Colonic mucosa (tissue), 4 donors: Measurements from ENCODE around the gene RAD51B. TPM values are rescaled to one million over a fixed set of nuclear protein-coding genes. Genes with fewer than 3 reads are reported as not detected.

Experiments
- DNase-seq: peaks from one replicate; pipeline ENCODE4 v3.0.0-alpha.2; 2020
- H3K27ac ChIP-seq: fragments of 200-600 bp; one replicate; pipeline ENCODE4 v1.8.0; 2021
- H3K27me3 ChIP-seq: fragments of 200-600 bp; one replicate; pipeline ENCODE4 v1.8.0; 2021
- H3K36me3 ChIP-seq: fragments of 200-600 bp; one replicate; pipeline ENCODE4 v1.8.0; 2021
- H3K4me1 ChIP-seq: fragments of 200-600 bp; one replicate; pipeline ENCODE4 v1.8.0; 2021; ENCODE audit warnings: mild to moderate bottlenecking
- H3K4me3 ChIP-seq: fragments of 200-600 bp; one replicate; pipeline ENCODE4 v1.8.0; 2021
- H3K9ac ChIP-seq, 2 donors: one replicate each; pipeline ENCODE4 v1.7.0; 2013; ENCODE audit warnings: control low read depth in 2 of 2, low read depth in 2 of 2, low read length in 2 of 2
- H3K9me3 ChIP-seq: fragments of 200-600 bp; one replicate; pipeline ENCODE4 v1.8.0; 2021
- intact Hi-C: fragments of 100-400 bp; cut with DNase I; formaldehyde crosslinking; loops from one replicate; pipeline ENCODE4 v1.14.1; 2022
- total RNA-seq, 2 donors: library from RNA; stranded (reverse); fragmentation: NEBNext Ultra II Directional in 1 of 2; extraction: Animal tissue kit (Norgen Biotek cat#: 25700) in 1 of 2; gene quantifications; one replicate each; pipeline ENCODE4 v1.2.1, GENCODE V29; 2021
- TF ChIP-seq, protein P1 (sequence below): fragments of 200-600 bp; IDR thresholded peaks from one replicate; pipeline ENCODE4 v1.8.0; 2022; ENCODE audit warnings: antibody characterized with exemption, mild to moderate bottlenecking
- donor health status: healthy.
- donor health status: DM: no; HTN: no; CAD: no.
- donor health status: DM: no; HTN: no; CAD: no.

RAD51B gene
- total RNA-seq, 2 donors from 2014 or later: 12.7 to 22.0 TPM

DNA sequence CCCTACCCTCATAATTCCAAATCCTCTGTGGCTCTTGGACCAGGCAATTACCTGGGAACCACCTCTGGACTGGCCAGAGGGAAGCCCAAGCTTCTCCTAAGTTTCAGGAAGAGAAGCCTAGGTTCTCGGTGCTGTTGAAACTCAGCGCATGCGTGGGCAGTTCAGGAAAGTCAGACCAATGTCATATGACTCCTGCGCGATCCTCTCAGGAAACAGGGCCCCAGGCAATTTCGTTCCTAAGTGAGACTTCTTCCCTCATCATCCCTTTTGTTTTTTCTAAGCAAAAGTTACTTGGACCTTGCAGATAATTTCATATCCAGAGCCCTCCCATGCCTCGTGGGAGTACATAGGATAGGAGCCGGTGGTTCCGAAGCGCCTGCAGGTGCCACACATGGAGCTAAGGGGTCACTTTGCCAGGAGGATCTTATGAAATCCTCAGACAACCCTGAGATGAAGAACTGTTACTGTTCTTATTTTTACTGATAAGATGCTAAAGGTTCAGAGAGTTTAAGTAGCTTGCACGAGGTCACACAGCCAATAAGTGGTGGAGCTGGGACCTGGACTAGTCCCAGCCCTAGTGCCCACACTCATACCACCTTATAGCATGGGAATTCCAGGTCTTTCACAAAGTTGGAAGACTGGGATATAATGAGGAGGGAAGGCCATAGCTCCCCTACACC is 805.1 kb downstream of the RAD51B start:
- Histone ChIP-seq H3K4me1 (peaks cover 9% of the 10 kb centered on the region), H3K4me3 (no peak overlapping the region), H3K27me3 (no peaks in the 10 kb centered on the region), H3K9ac (no peak overlapping the region), H3K27ac (no peak overlapping the region), H3K9me3 (no peaks in the 10 kb centered on the region), H3K36me3 (no peaks in the 10 kb centered on the region)
- intact Hi-C loops: no loop called here
- TF ChIP-seq, protein P1, sequence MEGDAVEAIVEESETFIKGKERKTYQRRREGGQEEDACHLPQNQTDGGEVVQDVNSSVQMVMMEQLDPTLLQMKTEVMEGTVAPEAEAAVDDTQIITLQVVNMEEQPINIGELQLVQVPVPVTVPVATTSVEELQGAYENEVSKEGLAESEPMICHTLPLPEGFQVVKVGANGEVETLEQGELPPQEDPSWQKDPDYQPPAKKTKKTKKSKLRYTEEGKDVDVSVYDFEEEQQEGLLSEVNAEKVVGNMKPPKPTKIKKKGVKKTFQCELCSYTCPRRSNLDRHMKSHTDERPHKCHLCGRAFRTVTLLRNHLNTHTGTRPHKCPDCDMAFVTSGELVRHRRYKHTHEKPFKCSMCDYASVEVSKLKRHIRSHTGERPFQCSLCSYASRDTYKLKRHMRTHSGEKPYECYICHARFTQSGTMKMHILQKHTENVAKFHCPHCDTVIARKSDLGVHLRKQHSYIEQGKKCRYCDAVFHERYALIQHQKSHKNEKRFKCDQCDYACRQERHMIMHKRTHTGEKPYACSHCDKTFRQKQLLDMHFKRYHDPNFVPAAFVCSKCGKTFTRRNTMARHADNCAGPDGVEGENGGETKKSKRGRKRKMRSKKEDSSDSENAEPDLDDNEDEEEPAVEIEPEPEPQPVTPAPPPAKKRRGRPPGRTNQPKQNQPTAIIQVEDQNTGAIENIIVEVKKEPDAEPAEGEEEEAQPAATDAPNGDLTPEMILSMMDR: no peak
- peak; percentile 17 for DNase-seq

DNA sequence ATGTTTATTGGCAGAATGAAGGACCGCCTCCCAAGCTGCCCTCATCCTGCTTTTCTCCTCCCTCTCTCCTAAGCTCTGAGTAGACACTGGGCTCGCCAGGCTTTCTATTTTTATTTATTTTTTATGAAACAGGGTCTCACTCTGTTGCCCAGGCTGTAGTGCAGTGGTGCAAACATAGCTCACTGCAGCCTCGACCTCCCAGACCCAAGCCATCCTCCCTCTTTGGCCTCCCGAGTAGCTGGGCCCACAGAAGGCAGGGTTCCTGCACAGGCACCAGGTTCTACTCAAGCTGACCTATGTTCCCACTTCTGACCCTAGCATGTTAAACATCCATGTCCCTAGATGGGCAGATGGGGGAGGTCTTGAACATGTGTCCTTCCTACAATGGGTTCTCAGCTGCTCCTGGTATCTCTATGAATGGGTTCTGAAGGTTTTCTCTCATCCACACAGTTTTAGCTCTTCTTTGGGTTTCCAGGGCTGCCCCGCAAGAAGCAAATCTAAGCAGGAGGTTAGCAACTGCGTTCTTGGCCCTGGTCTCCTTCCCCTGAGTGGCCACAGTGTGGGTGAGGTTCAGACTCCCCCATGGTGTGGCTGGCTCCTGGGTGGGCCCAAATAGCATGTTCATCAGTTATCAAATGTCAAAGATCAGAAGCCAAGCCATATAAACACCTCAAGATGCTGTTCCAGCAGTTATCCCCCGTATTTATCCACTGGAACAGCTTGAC is 805.9 kb downstream of the RAD51B start:
- Histone ChIP-seq H3K9me3 (no peaks in the 10 kb centered on the region), H3K36me3 (no peaks in the 10 kb centered on the region), H3K4me3 (no peak overlapping the region), H3K9ac (no peak overlapping the region), H3K4me1 (peaks cover 9% of the 10 kb centered on the region), H3K27ac (no peak overlapping the region), H3K27me3 (no peaks in the 10 kb centered on the region)
- intact Hi-C loops: no loop called here
- peak; percentile 13 for DNase-seq
- TF ChIP-seq, protein P1: no peak

DNA sequence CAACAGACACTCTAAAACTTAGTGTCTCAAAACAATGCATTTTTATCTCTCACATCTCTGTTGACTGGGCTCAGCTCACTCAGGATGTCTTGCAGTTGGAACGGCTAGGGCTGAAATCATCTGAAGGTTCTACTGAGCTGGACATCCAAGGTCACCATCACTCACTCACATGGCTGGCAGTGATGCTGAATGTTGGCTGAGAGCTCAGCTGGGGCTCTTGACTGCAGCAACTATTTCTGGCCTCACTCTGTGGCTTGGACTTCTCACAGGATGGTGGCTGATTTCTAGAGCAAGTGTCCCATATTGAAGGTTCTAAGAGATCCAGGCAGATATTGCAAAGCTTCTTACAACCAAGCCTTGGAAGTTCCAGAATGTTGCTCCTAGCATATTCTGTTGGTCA is 806.8 kb downstream of the RAD51B start:
- Histone ChIP-seq H3K36me3 (no peaks in the 10 kb centered on the region), H3K4me3 (no peak overlapping the region), H3K27ac (no peak overlapping the region), H3K27me3 (no peaks in the 10 kb centered on the region), H3K4me1 (peaks cover 9% of the 10 kb centered on the region), H3K9me3 (no peaks in the 10 kb centered on the region), H3K9ac (no peak overlapping the region)
- intact Hi-C loops: no loop called here
- TF ChIP-seq, protein P1: no peak
- DNase-seq: peak; percentile 15

DNA sequence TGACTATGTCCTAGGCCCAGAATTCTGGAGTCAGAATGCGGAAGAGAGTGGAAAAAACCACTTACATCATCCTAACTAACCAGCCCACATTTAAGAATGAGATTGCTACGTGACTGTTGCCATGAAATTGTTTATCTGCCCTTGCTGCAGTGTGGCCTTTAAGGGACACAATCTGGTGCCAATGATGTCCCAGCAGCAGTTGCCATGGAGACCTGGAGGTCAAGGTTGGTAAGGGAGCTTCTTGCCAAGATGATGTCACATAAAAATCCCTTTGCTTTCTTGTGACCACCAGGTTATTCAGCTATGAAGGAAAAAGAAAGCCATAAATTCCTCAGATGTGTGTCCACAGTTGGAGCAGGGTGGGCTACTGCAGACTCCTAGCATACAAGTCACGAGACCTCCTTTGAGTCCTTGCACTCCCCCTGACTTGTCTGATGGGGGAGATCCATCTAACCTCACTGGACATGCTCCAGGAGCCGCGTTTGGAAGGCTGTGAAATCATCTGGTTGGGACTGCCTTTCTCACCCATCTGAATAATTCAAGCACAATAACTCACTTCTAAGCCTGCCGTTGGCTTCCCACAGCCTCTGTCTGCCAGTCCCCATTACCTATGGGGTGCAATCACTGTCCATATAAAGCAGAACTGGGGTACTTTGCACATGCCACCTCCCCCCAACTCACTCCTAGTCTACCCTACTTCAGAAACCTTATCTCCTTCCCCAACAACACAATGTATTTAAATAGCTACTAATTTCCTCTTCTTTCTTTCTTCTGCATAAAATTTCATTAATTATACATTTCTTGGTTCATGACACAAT is 807.7 kb downstream of the RAD51B start:
- intact Hi-C loops: no loop called here
- H3K9ac ChIP-seq: no peak overlapping the region
- H3K4me1 ChIP-seq: peaks cover 9% of the 10 kb centered on the region
- peak; percentile 15 for DNase-seq
- H3K36me3 ChIP-seq: no peaks in the 10 kb centered on the region
- no peaks in the 10 kb centered on the region for H3K9me3 ChIP-seq
- H3K27me3 ChIP-seq: no peaks in the 10 kb centered on the region
- H3K4me3 ChIP-seq: no peak overlapping the region
- no peak overlapping the region for H3K27ac ChIP-seq
- TF ChIP-seq, protein P1: no peak

DNA sequence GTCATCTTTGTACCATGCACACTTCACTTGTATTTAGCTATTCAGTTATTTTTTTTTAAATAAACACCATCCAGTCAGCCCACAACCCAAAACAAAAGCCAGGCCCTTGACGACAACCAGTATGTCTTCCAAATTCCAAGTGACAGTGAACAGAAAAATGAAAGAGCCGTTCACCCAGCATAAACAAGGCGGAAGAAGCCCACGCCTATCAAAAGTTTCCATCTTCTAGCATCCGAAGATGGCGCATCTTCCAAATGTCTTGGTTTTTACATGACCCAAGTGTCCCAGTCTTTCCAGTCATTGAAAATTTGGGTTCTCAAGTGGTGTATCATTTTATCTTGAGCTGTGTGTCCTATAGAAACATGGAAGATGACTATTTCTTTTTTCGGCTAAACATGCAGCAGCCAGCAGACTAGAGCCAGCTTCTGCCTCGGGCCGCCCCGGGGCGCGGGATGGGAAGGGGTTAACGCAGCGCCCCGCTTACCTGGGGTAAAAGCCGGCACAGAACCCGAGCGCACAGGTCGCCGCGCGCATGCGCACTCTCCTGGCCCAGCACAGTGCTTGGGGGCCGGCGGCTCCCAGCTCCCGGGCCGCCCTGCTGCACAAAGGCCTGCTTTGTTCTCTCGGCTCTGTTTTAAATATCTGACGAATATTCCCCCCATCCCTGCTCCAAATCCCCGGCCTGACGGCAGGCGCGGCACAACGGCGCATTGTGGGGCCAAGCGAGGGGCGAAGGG is 808.5 kb downstream of the RAD51B start:
- H3K36me3 ChIP-seq: no peaks in the 10 kb centered on the region
- TF ChIP-seq, protein P1: no peak
- peak overlapping the region; percentile 32 for H3K4me3 ChIP-seq
- H3K9me3 ChIP-seq: no peaks in the 10 kb centered on the region
- H3K27me3 ChIP-seq: no peaks in the 10 kb centered on the region
- peak overlapping the region; percentile 70 for H3K27ac ChIP-seq
- DNase-seq: peak; percentile 77
- peaks cover 9% of the 10 kb centered on the region for H3K4me1 ChIP-seq
- intact Hi-C loops: no loop called here
- H3K9ac ChIP-seq: peak overlapping the region; percentile 42 to 69
